Cardiac septum (tissue), 1 donor: ENCODE measurements around the gene AQP12B. TPM values are rescaled to one million over a fixed set of nuclear protein-coding genes. Genes with fewer than 3 reads are reported as not detected.

Experiments
- DNase-seq: peaks from one replicate; pipeline ENCODE4 v3.0.0-alpha.2; 2020; ENCODE audit warnings: low spot score
- intact Hi-C: fragments of 100-400 bp; cut with DNase I; formaldehyde crosslinking; loops from one replicate; pipeline ENCODE4 v1.14.0; 2022
- total RNA-seq: library from RNA; stranded (reverse); fragmentation: NEBNext Ultra II Directional; extraction: Animal tissue kit (Norgen Biotek cat#: 25700); gene quantifications from one replicate; pipeline ENCODE4 v1.2.1, GENCODE V29; 2021
- donor health status: DM: no; HTN: no; CAD: no.

The AQP12B gene
- total RNA-seq, 1 donor from 2014 or later, result not detected

GRCh38 chr2:240719676-240720545 is 37.2 kb upstream of the AQP12B start:
- intact Hi-C loops, result no loop called here
- no peak for DNase-seq

- no peak for DNase-seq
- intact Hi-C loops, result no loop called here
Measured at GRCh38 chr2:240718896-240719490, 36.3 kb upstream of the AQP12B start.

GRCh38 chr2:240717681-240718581 is 35.2 kb upstream of the AQP12B start:
- no peak for DNase-seq
- intact Hi-C loops, result no loop called here

- intact Hi-C loops, result no loop called here
- DNase-seq, result no peak
Measured at GRCh38 chr2:240717181-240717641, 34.5 kb upstream of the AQP12B start.

- DNase-seq, result no peak
- intact Hi-C loops, result no loop called here
Measured at GRCh38 chr2:240716130-240716798, 33.6 kb upstream of the AQP12B start.

GRCh38 chr2:240714747-240715725 is 32.4 kb upstream of the AQP12B start:
- intact Hi-C loops, result no loop called here
- DNase-seq, result no peak

- no peak for DNase-seq
- intact Hi-C loops, result no loop called here
Measured at GRCh38 chr2:240713928-240714746, 31.5 kb upstream of the AQP12B start.

- intact Hi-C loops, result no loop called here
- no peak for DNase-seq
Measured at GRCh38 chr2:240713071-240713927, 30.6 kb upstream of the AQP12B start.

GRCh38 chr2:240712121-240712520 is 29.4 kb upstream of the AQP12B start:
- intact Hi-C loops, result no loop called here
- no peak for DNase-seq

- intact Hi-C loops, result no loop called here
- no peak for DNase-seq
Measured at GRCh38 chr2:240711701-240712100, 29.0 kb upstream of the AQP12B start.

GRCh38 chr2:240711296-240711695 is 28.6 kb upstream of the AQP12B start:
- no peak for DNase-seq
- intact Hi-C loops, result no loop called here

GRCh38 chr2:240708457-240708856 is 25.8 kb upstream of the AQP12B start:
- DNase-seq, result no peak
- intact Hi-C loops, result loop anchor here (10.0 kb wide), 1 partner anchor 194 kb away; no protein-coding TSS in a partner anchor

GRCh38 chr2:240707821-240708220 is 25.1 kb upstream of the AQP12B start:
- DNase-seq, result no peak
- intact Hi-C loops, result loop anchor here (10.0 kb wide), 1 partner anchor 193 kb away; no protein-coding TSS in a partner anchor

GRCh38 chr2:240707043-240707756 is 24.5 kb upstream of the AQP12B start:
- DNase-seq, result no peak

GRCh38 chr2:240705204-240705791 is 22.6 kb upstream of the AQP12B start:
- DNase-seq, result no peak
- intact Hi-C loops, result loop anchor here (10.0 kb wide), 1 partner anchor 190 kb away; no protein-coding TSS in a partner anchor

More at GRCh38 chr2:240707043-240707756, 24.5 kb upstream of the AQP12B start:
- intact Hi-C loops, result loop anchor here (10.0 kb wide), 1 partner anchor 192 kb away; no protein-coding TSS in a partner anchor
